Tibial artery (tissue), 4 donors: Measurements from ENCODE around the gene CNOT1.
"Not testable (repeated sequence)": the region's sequence is repeated elsewhere in the genome, so short reads cannot be mapped to it uniquely, and the experiment has no call there.

ENCODE experiments used
- DNase-seq, 2 donors: peaks; one replicate each; pipeline ENCODE4 v3.0.0-alpha.2; 2019
- H3K27ac ChIP-seq, 2 donors: fragments of 200-600 bp; sonication (generic) in 1 of 2; 1 replicate in 1 of 2; 2 replicates in 1 of 2; pipeline ENCODE4 v1.5.1; 2018 to 2019; ENCODE audit warnings: mild to moderate bottlenecking in 1 of 2
- H3K27me3 ChIP-seq, 2 donors: fragments of 200-600 bp; sonication (generic) in 1 of 2; one replicate each; pipeline versions ENCODE4 v1.5.1 to v1.6.0; 2016 to 2019
- H3K36me3 ChIP-seq, 3 donors: fragments of 200-600 bp; sonication (generic) in 2 of 3; one replicate each; pipeline ENCODE4 v1.5.1; 2016 to 2019; ENCODE audit warnings: mild to moderate bottlenecking in 2 of 3
- H3K4me1 ChIP-seq, 4 donors: fragments of 200-600 bp; sonication (generic) in 2 of 4; 1 replicate in 3 of 4; 2 replicates in 1 of 4; pipeline ENCODE4 v1.5.1; 2016 to 2019
- H3K4me3 ChIP-seq, 2 donors: fragments of 200-600 bp; sonication (generic) in 1 of 2; 1 replicate in 1 of 2; 2 replicates in 1 of 2; pipeline ENCODE4 v1.5.1; 2018 to 2019; ENCODE audit warnings: mild to moderate bottlenecking in 2 of 2
- H3K9me3 ChIP-seq, 3 donors: fragments of 200-600 bp; sonication (generic) in 1 of 3; one replicate each; pipeline ENCODE4 v1.5.1; 2016 to 2019
- CTCF ChIP-seq, 2 experiments: fragments of 200-600 bp in 1 of 2; fragments of 450-650 bp in 1 of 2; IDR thresholded peaks; one replicate each; pipeline ENCODE4 v1.5.1; 2017 to 2019; ENCODE audit warnings: antibody characterized with exemption in 2 of 2, mild to moderate bottlenecking in 1 of 2, moderate library complexity in 1 of 2
- intact Hi-C: fragments of 100-400 bp; cut with DNase I; formaldehyde crosslinking; loops from one replicate; pipeline ENCODE4 v1.15.0; 2023; ENCODE audit warnings: low total_unique reads

The CNOT1 gene

DNA sequence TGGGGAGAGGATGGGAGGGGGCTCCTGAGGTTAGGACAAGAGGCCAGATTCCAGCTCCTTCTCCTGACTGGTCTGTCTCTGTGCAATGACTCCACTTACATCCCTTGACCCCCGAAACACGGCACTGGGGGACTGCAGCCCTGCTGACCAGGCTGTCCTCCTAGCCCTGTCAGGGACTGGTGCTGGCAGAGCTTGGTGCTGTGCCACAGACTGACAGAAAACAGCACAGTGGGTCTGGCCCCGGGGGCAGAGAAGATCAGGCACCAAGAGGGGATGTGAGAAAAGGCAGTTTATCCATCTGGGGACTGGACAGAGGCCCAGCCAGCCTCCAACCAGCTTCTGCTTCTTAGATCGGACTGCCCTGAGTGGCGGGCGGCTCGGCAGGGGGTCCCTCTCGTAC, 35.6 kb upstream of the CNOT1 start:
- intact Hi-C loops: no loop called here

GRCh38 chr16:58661199-58661830, 31.7 kb upstream of the CNOT1 start:
- intact Hi-C loops: loop anchor here (5.0 kb wide), 1 partner anchor 149 kb away; no protein-coding TSS in a partner anchor
- Histone ChIP-seq H3K36me3 (peaks cover 0 to under 1% (median under 1%) of the 10 kb centered on the region in 3 donors), H3K9me3 (no peaks in the 10 kb centered on the region), H3K27me3 (no peaks in the 10 kb centered on the region), H3K4me3 (no peak overlapping the region), H3K4me1 (no peaks in the 10 kb centered on the region), H3K27ac (no peak overlapping the region)
- peak; percentile 46 for TF ChIP-seq CTCF (IDR thresholded peaks at IDR 0.05)
- DNase-seq: peak in 1 of 2 donors; percentile 45

More for the DNA sequence above, 35.6 kb upstream of the CNOT1 start:
- TF ChIP-seq CTCF (IDR thresholded peaks at IDR 0.05): no peak
- Histone ChIP-seq H3K27ac (no peak overlapping the region), H3K9me3 (no peaks in the 10 kb centered on the region), H3K36me3 (peaks cover 9 to 29% (median 27%) of the 10 kb centered on the region in 3 donors), H3K4me1 (no peaks in the 10 kb centered on the region), H3K4me3 (no peak overlapping the region), H3K27me3 (no peaks in the 10 kb centered on the region)
- no peak for DNase-seq

GRCh38 chr16:58659911-58660310, 30.3 kb upstream of the CNOT1 start:
- DNase-seq, H3K27ac ChIP-seq, H3K36me3 ChIP-seq, H3K4me1 ChIP-seq, H3K27me3 ChIP-seq, H3K4me3 ChIP-seq, H3K9me3 ChIP-seq: not testable (repeated sequence)
- intact Hi-C loops: loop anchor here (5.0 kb wide), 1 partner anchor 148 kb away; no protein-coding TSS in a partner anchor

GRCh38 chr16:58658796-58659211, 29.2 kb upstream of the CNOT1 start:
- H3K9me3 ChIP-seq: no peaks in the 10 kb centered on the region
- no peak for TF ChIP-seq CTCF (IDR thresholded peaks at IDR 0.05)
- no peaks in the 10 kb centered on the region for H3K4me1 ChIP-seq
- H3K27ac ChIP-seq: no peak overlapping the region
- no peaks in the 10 kb centered on the region for H3K27me3 ChIP-seq
- no peaks in the 10 kb centered on the region for H3K36me3 ChIP-seq
- DNase-seq: no peak
- H3K4me3 ChIP-seq: no peak overlapping the region
- intact Hi-C loops: no loop called here

- Histone ChIP-seq H3K4me3 (no peak overlapping the region), H3K36me3 (no peaks in the 10 kb centered on the region), H3K27ac (no peak overlapping the region), H3K27me3 (no peaks in the 10 kb centered on the region), H3K9me3 (no peaks in the 10 kb centered on the region), H3K4me1 (no peaks in the 10 kb centered on the region)
- no peak for DNase-seq
- intact Hi-C loops: no loop called here
- TF ChIP-seq CTCF (IDR thresholded peaks at IDR 0.05): no peak
Observed at GRCh38 chr16:58656899-58657298, 27.3 kb upstream of the CNOT1 start.

DNA sequence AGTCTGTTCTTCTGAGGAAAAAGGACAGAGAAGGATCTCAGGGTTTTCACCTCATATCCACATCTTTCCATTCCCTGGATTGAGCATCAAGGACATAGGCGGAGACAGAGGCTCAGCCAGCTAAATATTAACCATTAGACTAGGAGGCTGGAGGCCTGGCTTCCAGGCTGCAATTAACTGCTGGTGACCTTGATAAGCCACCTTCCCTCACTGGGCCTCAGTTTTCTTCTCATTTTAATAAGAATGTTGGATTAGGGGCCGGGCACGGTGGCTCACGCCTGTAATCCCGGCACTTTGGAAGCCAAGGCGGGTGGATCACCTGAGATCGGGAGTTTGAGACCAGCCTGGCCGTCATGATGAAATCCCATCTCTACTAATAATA, 25.6 kb upstream of the CNOT1 start:
- Histone ChIP-seq H3K9me3 (no peaks in the 10 kb centered on the region), H3K27me3 (no peaks in the 10 kb centered on the region), H3K36me3 (no peaks in the 10 kb centered on the region), H3K27ac (no peak overlapping the region), H3K4me3 (no peak overlapping the region), H3K4me1 (no peaks in the 10 kb centered on the region)
- DNase-seq: no peak
- intact Hi-C loops: no loop called here
- no peak for TF ChIP-seq CTCF (IDR thresholded peaks at IDR 0.05)
